LNCAP (cell line): ENCODE data around the gene APBB1IP.

Source experiments
- CTCF ChIP-seq: fragments of 450-650 bp; IDR thresholded peaks from 2 replicates; pipeline ENCODE4 v1.5.1; 2017; ENCODE audit warnings: mild to moderate bottlenecking

The APBB1IP gene

DNA sequence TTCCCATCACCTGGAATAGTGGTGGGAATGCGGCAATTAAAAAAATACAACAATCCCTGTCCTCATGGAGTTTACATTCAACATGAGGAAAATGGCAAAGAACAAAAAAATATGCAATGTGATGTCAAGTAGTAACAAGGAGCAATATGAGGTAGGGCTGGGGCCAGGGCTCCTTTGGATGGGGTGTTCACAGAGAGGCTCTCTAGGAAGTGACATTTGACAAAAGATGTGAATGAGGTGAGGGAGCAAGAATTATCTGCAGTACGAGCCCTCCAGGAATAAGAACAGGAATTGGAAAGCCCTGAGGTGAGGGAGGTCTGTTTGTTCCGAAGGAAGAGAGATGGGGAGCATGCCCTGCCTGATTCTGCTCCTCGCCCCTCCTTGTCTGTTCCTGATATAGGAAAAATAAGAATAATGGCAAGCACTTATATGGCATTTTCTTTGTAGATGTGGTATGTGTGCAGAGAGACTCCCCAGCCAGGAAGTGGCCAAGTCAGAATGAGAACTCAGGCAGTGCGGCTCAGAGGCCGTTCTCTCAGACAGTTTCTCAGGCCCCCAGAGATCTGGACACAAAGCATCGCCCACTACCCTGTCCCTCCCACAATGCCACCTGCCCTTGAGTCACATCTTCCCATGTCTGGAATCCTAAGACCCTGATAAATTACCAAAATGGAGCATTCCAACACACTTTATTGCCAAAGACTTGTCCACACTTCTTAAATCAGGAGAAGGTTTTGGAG, 105.6 kb downstream of the APBB1IP start:
- no peak for TF ChIP-seq CTCF

GRCh38 chr10:26544932-26545331, 106.8 kb downstream of the APBB1IP start:
- no peak for TF ChIP-seq CTCF

DNA sequence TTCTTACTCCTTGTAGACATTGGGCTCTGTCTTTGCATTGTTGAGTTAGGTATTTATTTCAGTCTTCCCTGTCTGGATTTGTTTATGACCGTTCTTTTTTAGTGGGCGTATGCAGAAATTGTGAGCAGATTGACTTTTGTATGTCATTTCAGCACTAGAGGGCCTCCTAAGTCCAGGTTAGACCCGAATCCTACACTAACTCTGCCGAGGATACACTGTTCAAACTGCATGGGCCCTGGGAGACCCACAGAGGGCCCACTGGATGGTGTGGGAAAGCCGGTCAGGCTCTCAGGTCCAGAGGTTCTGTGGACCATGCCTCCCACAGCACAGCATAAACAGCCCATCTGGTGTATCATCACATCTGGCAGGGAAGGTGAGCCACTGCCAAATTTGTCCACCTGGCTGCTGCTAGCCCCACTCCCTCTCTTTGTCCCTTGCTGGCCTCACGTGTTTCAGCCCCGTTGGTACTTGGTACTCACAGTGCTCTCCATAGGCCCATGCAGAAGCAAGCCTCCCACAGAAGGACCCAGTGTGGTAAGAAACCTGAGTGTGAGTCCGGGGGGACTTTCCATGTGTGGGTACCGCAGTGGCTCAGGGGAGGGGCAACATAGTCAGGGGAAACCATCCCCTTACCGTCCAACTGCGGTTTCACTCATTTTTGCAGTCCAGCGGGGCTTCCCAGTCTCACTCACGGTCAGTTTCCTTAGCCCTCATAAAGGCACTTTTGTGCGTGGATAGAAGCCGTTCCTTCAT, 112.8 kb downstream of the APBB1IP start:
- TF ChIP-seq CTCF, result no peak

DNA sequence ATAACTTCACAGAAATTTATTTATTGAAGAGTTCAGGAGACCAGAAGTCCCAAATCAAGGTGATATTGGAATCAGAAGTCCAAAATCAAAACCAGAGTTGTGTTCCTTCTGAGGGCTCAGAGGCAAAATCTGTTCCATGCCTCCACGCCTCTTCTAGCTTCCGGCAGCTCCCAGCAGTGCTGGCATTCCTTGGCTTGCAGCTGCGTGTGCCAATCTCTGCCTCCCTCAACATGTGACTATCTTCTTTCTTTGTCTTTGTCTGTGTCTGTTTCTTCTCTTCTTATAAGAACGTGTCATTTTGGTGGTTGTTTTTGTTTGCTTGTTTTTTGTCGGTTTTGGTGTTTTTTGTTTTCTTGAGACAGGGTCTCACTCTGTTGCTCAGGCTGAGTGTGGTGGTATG, 116.1 kb downstream of the APBB1IP start:
- no peak for TF ChIP-seq CTCF

- TF ChIP-seq CTCF, result no peak
Measured at GRCh38 chr10:26555719-26556368, 117.7 kb downstream of the APBB1IP start.

DNA sequence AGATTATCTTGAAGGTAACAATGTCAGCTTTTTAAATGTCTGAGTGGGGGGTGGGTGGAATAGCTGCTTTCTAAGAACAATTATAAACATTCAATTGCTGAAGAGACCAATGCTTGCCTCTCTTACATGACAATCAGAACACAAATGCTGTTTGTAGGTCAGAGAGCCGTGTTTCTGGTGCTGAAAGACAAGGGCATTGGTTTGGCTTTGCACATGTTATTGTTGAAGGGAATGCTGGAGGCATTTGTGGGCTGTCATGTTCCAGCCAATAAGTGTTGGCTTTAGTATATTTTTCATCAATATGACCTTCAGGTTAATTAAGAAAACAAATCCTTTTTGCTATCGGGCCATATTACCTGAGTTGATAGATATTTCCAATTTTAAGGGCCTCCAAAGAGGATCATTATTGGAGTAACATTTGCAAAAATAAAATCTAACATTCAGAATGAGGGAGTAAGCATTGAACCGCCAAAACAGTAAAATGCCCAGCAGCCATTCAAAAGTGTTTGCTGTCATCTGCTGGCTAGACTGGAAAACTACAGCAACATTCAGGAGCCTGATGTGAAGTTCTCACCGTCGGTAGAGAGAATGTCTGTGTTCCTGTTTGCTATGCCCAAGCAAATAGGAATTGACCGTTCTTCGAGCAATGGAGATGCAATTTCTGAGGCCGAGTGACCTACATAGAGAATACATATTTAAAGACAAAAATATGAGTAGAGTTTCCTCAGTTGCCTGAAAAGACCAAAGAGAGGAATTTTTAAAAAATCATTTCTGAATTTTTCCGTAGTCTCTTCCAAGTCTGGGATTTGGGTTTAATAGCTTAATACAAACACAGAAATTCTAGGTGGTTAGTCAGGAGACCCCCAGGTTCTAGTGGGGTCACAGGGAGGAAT, 118.9 kb downstream of the APBB1IP start:
- TF ChIP-seq CTCF, result peak; percentile 93

DNA sequence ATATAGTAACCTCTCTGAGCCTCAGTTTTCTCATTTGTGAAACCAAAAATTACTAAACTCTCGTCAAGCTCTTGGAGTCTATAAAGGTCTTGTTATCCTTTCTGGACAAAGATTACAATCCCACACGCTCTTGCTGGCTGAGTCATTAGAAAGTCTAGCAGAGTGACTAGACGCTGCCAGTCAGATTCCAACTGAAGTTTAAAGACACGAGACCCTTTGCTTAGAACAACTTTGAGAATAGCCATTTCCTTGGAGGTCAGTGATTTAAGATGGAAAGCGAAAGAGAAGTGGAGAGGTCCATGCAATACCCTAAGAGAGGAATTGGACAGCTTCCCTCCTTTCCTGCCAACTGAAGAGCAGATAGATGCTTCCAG, 119.5 kb downstream of the APBB1IP start:
- TF ChIP-seq CTCF, result no peak
